ENCODE results near the gene GABRG3. TPM values are rescaled to one million over a fixed set of nuclear protein-coding genes. Genes with fewer than 3 reads are reported as not detected.

The GABRG3 gene
- polyA plus RNA-seq, 1 donor = 2.1 TPM

DNA sequence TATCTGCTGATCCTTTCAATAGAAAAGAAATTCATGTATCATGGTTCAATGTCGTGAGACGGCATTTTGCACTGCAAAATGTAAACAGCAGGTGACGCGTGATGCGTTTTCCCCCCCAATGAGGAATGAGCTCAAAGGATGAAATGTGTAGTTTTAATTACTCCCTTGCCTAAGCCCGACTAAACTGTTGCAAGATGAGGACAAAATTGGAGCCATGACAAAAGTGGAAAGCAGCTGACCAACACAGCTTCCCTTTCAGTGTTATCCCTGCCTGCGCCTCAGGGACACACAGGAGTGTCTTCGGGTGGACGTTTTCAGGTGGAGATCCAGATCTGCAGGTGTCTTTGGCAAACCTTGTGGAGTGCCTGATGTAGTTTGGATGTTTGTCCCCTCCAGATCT lies 92.0 kb downstream of the GABRG3 start:
- DNase-seq = no peak

DNA sequence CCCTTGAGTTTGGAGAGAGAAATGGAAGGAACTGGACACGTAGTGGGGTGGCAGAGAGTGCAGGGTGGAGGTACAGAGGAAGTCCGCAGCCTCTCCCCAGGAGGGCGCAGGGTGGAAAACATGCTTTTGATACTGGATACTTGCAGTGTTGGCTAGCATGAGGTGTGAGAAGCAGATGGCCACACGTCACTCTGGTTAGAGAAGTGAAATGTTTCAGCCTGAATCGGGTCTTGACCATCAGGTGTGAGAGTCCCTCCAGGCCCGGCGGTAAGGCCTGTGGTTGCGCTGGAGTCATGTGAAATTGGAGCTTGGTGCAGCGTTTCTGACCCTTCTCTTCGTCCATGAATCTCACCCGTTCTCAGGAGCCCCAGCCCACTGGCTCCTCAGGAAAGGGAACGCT lies 93.1 kb downstream of the GABRG3 start:
- no peak for DNase-seq

DNA sequence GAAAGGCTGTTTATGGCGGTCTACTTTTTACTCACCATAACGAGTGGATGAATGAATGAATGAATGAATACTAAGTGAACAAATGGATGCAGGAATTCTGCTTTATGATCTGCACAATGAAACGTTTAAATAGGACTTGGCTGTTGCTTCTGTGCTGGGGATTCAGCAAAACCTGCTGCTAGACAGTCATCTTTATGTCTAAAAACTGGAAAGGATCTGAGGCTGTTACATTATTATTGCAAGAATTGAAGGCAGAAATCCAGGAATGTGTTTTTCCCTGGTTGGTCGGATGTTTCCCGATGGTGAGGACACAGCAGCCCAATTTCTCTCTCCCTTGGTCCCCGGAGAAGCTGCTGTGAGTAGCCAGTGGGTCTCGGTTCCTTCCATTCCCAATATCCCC lies 94.2 kb downstream of the GABRG3 start:
- no peak for DNase-seq

DNA sequence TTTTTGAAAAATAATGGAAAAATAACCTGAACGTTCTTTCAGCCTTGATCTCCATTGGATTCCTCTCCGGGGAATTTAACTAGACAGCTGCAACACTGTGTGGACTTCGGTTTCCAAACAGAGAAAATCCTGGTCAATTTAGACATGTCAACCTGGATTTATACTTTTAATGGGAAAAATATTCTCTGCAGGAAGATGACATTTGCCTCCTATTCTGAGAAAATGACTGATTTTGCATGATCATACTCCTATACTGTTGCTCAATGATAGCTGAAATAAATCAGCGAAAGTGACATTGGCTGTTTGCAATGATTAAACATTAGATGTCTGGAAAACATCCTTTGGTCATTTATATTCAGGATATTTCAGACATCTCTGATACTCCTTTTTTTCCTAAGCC lies 94.8 kb downstream of the GABRG3 start:
- DNase-seq = no peak

DNA sequence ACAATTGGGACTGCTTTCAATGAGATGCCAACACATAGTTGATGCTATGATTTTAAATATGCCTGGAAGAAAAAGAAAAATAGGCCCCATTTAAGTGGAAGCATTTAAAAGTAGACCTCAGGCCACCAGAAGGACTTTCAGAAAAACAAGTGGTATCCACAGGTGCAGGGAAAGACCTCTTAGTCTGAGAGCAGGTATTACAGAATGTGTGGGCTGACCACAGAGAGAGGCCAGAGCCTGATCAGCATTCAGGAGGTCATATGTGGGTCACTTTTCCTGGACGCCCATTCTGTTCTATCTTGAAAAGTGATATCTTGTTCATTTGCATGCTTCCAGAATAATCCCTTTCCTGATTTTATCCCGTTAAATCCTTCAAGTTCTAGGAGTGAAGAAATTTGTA lies 95.5 kb downstream of the GABRG3 start:
- no peak for DNase-seq

DNA sequence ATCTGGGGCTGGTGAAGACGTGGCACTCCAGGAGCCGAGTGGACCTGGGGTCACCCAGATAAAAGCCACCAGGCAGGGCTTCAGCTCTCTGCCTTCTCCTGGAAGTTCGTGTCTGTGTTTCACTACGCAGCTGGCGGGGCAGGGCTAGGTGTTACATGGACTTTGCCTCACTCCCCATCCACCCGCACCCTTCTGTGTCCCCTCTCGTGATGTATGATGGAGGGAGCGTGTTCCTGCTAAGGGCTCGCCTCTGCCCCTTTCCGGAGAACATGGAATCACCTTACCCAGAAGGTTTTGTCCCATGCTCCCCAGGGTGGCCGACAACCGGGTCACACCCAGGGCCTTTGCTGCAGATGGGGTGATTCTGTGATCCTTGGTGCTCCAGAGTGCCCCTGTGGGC lies 96.2 kb downstream of the GABRG3 start:
- no peak for DNase-seq

DNA sequence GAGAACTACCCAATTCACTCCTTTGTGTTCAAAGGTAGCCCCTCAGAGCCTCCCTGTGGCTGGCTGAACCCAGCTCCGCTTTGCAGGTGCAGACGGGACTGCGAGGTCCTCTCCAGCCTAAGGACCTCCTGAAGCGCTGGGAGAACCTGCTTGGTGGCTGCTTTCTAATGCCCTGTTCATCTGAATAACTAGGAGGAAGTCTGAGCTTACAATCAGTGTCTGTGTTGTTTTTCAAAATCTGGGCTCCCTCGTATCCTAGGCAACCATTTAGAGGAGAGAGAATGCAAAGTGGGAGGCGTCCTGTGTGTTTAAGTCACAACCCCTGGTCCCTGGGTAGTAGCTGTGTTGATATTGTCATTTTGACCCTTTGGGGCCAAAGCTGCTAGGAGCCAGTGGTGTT lies 99.9 kb downstream of the GABRG3 start:
- DNase-seq = no peak

DNA sequence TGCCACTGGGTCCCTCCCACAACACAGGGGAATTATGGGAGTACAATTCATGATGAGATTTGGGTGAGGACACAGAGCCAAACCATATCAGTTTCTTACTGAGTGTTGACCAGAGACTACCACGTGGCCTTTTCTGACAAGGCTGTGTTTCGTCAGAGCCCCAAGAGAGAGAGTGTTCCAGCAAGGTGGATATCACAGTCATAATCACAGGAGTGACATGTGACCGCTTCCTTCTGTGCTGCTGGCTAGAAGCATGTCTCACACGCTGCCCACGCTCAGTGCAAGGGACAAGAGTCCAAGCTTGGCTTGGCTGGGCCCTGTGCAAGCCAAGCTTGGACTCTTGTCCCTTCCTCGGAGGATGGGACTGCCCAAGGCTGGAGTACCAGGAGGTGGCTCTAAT lies 103.2 kb downstream of the GABRG3 start:
- no peak for DNase-seq

DNA sequence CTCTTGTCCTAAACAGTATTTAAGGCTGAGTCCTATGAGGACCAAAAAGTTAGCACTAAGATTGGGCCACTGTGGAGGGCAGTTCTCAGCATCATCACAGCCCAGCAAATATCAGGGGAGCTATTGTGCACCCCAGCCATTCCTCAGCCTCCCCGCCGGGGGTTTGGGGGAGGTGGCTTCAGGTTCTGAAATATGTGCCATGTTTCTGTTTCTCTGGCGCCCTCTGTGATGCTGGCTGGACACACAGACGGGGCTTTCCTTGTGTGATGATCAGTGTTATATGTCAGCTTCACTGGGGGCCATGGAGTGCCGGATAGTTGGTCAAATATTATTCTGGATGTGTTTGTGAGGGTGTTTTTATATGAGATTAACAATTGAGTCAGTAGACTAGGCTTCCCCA lies 106.8 kb downstream of the GABRG3 start:
- DNase-seq = no peak

DNA sequence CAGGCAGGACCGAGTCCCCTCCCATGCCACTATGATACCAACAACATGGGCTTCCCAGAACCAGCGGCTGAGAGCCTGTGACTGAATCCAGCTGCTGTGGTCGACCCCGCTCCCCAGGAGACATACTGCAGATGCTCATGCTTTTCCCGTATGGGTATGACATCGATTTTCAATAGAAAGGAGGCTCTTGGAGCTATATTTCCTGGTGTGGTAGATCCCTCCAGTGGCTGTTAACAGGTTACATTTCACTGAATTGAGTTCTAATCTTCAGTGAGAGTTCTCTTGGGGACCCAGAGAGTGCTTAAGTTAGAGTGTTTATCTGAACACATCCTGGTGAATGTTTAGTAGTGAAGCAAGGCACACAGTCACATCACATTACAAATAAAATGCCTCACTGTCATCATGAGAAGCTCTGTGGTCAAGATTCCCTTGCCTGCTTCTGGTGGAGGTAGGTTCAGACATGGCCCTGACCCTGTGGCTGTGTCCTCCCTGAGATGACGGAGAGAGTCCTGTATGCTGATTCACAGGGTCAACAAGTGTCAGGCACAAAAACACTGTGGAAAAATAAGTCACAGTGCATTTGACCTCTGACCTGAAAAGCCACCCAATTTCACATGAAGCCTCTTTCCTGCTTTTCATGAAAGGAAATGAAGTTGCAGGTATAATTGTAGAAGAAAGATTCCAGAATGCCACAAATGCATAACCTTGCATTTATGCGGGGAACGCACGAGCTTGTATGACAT lies 110.9 kb downstream of the GABRG3 start:
- DNase-seq = no peak

DNA sequence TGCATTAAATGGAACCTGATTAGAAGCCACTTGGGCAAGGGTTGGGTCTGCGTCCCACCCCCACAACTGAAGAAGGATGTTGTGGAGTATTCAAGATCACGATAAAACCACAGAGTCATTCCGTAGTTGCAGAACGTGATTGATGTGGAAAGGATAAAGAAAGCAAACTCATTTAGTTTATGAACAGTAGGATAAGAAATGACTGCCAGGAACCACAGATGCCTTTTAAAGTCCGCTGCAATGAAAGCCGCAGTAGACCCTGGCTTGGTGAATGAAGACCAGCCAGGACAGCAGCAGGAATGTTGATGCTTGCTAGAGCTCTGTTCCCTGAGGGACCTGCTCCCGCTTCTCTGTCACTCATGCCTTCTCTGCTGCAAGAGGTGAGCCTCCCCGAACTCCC lies 111.5 kb downstream of the GABRG3 start:
- no peak for DNase-seq

DNA sequence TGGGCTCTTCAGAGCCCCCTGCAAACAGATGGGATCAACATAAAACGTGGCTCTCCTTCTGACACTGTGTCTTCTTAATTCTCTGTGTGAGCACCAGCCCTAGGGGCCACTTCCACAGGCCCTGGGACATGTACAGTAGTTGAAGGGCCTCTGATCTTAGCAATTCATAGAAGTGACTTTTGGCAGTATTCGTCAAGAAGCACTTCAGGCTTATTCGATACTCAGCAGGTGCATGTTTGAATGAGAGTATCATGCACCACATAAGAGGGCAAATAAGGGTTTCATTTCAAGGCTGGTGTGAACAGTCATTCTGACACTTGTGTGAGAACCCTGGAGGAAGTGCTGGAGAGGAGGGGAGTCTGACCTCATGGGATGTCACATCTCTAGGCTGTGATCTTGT lies 113.9 kb downstream of the GABRG3 start:
- DNase-seq = no peak

DNA sequence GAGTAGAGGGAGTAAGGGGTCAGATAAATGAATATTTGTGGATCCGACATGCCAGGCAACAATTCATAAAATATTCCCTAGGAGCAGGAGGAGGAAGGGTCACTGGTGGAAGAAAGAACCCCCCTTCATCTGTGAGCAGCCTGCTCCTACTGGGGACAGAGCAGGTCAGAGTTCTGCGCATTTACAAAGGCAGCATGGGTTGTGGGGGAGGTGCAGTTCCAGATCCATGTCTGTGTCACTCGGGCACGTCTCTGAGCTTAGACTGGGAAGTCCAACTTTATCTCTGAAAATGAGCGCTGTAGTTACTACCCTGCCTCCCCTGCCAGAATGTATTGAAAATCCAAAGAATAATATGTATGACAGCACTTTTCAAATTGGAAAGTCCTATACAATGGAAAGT lies 115.2 kb downstream of the GABRG3 start:
- no peak for DNase-seq

DNA sequence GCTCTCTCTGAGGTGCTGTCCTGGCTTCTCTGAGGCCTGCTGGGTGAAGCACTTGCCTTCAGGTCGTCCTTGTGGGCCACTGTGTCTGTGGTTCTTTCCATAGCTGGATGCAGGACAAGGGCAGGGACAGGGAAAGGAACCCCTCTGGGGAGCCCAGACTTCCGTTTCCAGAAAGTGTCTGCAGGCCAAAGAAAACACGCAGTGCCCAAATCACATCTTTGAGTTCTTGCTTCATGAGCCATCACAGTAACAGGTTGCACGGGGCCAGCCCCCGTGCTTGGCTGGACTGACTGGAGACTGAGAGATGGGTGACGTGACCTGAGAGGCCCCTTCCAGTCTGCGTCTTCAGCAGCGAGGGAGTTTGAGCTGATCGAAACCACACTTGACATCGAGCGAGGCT lies 115.8 kb downstream of the GABRG3 start:
- DNase-seq = no peak

DNA sequence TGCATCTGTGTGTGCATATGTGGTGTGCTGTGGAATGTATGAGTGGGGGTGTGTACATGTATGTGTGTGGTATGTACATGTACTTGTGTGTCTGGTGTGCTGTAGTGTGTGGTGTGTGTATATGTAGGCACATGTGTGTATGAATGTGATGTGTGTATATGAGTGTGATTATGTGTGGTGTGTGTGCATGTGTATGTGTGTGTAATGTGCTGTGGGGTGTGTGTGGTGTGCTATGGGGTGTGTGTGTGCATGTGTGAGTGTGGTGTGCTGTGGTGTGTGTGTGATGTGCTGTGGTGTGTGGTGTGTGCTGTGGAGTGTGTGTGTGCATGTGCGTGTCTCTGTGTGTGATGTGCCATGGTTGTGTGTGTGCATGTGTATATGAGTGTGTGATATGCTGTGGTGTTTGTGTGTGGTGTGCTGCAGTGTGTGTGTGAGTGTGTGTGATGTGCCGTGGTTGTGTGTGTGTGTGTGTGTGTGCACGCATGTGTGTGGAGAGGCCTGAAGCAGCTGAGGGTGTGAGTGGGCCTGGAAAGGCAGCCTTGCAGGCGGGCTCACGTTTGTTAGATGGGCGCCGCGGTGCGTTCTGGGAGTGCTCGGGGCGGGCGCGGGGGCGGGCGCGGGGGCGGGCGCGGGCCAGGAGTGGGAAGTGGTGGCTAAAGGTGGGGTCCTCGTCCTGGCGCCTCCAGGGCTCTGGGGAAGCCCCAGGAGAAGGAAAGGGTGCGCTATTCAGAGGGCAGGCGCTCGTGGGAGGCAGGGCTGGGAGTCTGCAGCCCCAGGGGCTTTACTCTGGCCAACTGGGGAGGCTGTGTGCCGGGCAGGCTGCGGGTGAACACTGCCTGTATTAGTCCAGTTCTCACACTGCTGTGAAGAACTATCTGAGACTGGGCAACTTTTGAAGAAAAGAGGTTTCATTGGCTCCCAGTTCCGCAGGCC lies 116.9 kb downstream of the GABRG3 start:
- no peak for DNase-seq

DNA sequence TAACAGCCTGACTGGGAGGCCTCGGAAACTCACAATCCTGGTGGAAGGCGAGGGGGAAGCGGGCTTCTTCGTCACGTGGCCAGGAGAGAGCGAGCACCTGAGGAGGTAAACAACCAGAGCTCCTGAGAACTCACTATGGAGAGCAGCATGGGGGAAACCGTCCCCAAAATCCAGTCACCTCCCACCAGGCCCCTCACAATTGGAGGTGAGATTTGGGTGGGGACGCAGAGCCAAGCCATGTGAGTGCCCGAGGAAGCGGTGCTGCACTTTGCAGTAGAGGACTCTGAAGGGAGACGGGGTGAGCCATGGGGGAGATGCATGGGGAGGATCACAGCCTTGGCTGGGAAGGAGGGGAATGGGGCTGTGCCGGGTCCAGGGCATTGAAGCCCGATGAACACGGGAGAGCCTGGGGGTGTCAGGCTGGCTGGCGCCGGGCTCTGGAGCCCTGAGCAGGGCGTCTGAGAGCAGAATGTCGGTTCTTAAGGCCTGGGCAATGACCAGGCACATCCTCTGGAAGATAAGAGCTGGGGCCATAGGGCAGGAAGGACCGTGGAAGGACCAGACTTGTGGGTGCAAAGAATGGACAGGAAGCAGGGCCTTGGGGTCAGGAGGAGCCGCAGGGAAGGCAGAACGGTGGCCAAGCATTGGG lies 117.7 kb downstream of the GABRG3 start:
- no peak for DNase-seq

DNA sequence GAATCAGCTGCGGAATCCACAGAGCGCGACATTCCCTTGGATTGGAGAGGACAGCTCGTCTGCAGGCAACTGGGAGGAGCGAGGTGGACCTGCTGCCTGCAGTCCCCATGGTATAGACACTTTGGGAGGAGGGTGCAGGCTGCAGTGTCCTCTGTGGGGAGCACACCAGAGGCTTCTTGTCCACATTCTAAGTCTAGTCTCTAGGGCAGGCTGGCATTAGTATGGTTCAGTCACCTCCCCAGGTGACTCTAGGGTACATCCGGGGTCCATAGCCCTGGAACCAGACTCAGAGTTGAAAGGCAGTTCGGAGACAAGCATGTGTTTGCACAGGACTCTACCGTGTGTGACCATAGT lies 118.2 kb downstream of the GABRG3 start:
- no peak for DNase-seq

DNA sequence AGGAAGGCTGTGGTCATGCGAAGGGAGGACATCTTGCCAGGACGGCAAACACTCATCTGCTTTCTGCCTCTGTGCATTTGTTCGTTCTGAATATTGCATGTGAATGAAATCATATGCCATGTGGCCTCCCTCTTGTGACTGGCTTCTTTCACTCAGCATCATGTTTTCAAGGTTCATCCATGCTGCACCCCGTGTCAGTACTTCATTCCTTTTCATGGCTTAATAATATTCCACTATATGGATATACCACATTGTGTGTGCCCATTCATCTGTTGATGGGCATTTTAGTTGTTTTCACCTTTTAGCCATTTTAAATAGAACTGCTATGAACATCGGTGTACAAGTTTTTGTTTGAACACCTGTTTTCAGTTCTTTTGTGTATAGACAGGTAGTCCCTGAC lies 118.7 kb downstream of the GABRG3 start:
- no peak for DNase-seq

DNA sequence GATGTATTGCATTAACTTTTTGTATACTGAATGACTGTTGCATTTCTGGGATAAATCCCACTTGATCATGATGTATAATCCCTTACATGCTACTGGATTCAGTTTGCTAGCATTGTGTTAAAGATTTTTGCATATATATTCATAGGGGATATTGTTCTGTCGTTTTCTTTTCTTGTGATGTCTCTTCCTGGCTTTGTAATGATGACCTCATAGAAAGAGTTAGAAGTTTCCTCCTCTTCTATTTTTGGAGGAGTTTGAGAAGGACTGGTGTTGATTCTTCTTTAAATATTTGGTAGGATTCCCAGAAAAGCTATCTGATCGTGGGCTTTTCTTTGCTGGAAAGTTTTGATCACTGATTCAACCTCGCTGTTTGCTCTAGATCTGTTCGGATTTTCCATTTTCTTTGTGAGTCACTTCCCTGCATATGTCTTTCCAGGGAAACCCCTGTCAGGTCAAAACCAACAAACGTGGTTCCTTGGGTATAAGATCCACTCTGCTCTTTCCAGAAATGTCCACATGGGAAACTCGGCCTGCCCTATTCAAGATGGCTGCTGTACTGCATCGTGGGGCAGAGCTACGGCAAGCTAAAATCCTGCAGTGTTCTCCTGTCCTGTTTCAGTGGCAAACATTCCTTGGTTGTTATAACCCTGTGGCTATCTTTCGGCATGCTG lies 120.4 kb downstream of the GABRG3 start:
- no peak for DNase-seq

DNA sequence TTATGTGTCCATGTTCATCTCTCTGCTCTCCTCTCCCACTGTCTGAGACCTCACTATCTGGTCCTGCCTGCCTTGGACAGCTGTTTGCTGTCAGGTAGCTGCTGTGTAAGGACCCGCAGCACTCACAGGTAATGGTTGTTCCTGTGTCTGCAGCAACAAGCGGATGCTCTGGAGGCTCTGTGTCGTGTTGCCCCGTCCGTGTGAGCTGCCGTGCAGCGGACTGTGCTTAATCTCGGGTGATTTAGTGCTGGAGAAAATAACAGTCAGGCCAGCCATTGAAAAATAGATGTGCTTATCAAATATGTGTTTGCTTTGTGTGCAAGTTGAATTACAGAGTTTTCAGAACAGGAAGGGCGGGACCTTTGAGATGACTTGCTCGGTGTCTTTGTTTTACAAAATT lies 121.4 kb downstream of the GABRG3 start:
- no peak for DNase-seq

DNA sequence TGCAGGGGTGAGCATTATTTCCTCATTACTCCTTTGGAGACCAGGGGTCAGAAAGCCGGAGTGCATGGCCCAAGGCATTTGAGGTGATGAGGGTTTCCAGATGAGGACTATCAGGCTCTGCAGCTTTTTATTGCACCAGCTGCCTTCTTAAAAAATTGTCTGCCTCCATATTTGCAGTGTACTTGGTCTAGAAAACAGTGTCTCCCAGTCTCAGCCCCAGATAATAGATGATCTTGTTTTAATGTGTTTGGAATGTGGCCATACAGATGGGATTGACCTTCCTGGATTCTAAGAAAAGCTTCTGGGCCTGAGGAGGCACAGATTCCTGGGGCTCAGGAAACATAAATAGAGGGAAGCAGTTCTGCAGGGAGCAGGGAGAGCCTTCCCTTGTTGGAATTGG lies 123.3 kb downstream of the GABRG3 start:
- DNase-seq = peak; percentile 35

DNA sequence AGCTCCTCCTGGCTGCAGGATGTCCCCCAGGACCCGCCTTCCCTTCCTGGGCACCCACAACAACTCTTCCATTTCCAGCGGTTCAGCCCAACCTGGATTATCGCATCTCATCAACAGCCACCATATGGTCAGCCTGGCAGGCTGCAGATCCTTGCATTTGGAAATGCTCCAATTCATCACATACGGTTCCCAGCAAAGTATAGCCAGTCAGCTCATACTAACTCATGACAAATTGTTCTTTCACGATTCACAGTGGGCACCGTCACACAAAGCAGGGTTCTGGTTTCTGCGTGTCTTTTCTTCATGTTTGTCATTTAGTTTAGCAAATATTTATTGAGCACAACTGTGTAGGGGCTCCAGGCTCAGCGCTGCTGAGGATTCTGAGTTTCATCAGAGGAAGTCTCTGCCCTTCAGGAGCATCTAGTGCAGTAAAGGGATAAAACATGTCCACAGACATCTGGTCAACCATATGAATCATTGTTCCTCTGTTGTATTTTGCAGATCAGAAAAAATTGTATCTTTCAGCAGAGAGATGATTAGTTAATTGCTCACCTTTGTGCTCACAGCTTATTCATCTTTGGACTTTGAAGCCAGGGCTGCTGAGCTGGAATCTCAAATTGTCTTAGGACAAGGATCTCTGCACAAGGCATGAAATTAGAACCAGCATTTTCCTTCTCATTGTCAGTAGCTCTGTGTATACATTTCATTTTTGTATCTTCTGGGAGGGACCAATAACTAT lies 125.1 kb downstream of the GABRG3 start:
- no peak for DNase-seq
